HG03097 (cell line): ENCODE data around the gene PLEKHG5.

ENCODE experiments used
- ATAC-seq: cut with Tn5 transposase; IDR thresholded peaks from one replicate; pipeline ENCODE4 v1.9.1; 2021; ENCODE audit not compliant: unreplicated experiment, low FRiP score

PLEKHG5 gene

GRCh38 chr1:6491480-6491962 is at the start of gene PLEKHG5:
Gene PLEKHG5 (minus strand): TSS chr1:6491667. CDS start chr1:6477571, 14,096 bp downstream.
- no peak for ATAC-seq

GRCh38 chr1:6538956-6539355 is 47.5 kb upstream of the PLEKHG5 start:
- no peak for ATAC-seq

GRCh38 chr1:6536291-6536690 is 44.8 kb upstream of the PLEKHG5 start:
- ATAC-seq: no peak

- ATAC-seq: no peak
Measured at GRCh38 chr1:6535214-6535613, 43.7 kb upstream of the PLEKHG5 start.

GRCh38 chr1:6534248-6534822 is 42.9 kb upstream of the PLEKHG5 start:
- no peak for ATAC-seq

- ATAC-seq: no peak
Measured at GRCh38 chr1:6531996-6532395, 40.5 kb upstream of the PLEKHG5 start.

GRCh38 chr1:6530504-6531160 is 39.2 kb upstream of the PLEKHG5 start:
- ATAC-seq: no peak

- no peak for ATAC-seq
Measured at GRCh38 chr1:6528492-6528891, 37.0 kb upstream of the PLEKHG5 start.

GRCh38 chr1:6526316-6526715 is 34.8 kb upstream of the PLEKHG5 start:
- ATAC-seq: no peak

- no peak for ATAC-seq
Measured at GRCh38 chr1:6523566-6523965, 32.1 kb upstream of the PLEKHG5 start.

- no peak for ATAC-seq
Measured at GRCh38 chr1:6521536-6521935, 30.1 kb upstream of the PLEKHG5 start.

- ATAC-seq: no peak
Measured at GRCh38 chr1:6519935-6520671, 28.6 kb upstream of the PLEKHG5 start.

GRCh38 chr1:6519491-6519934 is 28.0 kb upstream of the PLEKHG5 start:
- no peak for ATAC-seq

GRCh38 chr1:6517435-6517851 is 26.0 kb upstream of the PLEKHG5 start:
- no peak for ATAC-seq

GRCh38 chr1:6515771-6516170 is 24.3 kb upstream of the PLEKHG5 start:
- no peak for ATAC-seq

GRCh38 chr1:6513320-6513801 is 21.9 kb upstream of the PLEKHG5 start:
- no peak for ATAC-seq

GRCh38 chr1:6512908-6513280 is 21.4 kb upstream of the PLEKHG5 start:
- ATAC-seq: no peak

- ATAC-seq: no peak
Measured at GRCh38 chr1:6512245-6512907, 20.9 kb upstream of the PLEKHG5 start.

GRCh38 chr1:6511561-6512244 is 20.2 kb upstream of the PLEKHG5 start:
- no peak for ATAC-seq

GRCh38 chr1:6511056-6511455 is 19.6 kb upstream of the PLEKHG5 start:
- ATAC-seq: no peak
